Measurements from ENCODE around the gene CISD2. TPM values are rescaled to one million over a fixed set of nuclear protein-coding genes. Genes with fewer than 3 reads are reported as not detected.
"Not testable (repeated sequence)": the region's sequence is repeated elsewhere in the genome, so short reads cannot be mapped to it uniquely, and the experiment has no call there.

CISD2 gene
- 15.8 TPM for total RNA-seq
- long read RNA-seq, full-length matches to known transcripts = 34 of 39 reads
- long read RNA-seq, partial matches to known transcripts = 0 of 39 reads
- long read RNA-seq, other reads (novel, unspliced or antisense) = 5 of 39 reads

- intact Hi-C loops (cut with DNase I) = loop anchor here (1.0 to 10.0 kb wide), 5 partner anchors 42 to 367 kb away; partner anchors contain the start of genes BDH2, MANBA, NFKB1 and SLC9B1
- peak; percentile 97 for DNase-seq (ENCODE audit: low spot score)
These were observed at the start of gene CISD2 for GRCh38 chr4:102868781-102869568. CISD2 (plus strand) TSS chr4:102868992; CDS start chr4:102869085, 93 bp downstream.

GRCh38 chr4:102819100-102819499, 49.7 kb upstream of the CISD2 start:
- DNase-seq (ENCODE audit: low spot score); intact Hi-C loops (cut with DNase I): not testable (repeated sequence)

- intact Hi-C loops (cut with DNase I) = no loop called here
- DNase-seq (ENCODE audit: low spot score) = no peak
These were observed 49.0 kb upstream of the CISD2 start for GRCh38 chr4:102819588-102820365.

- intact Hi-C loops (cut with DNase I) = no loop called here
- DNase-seq (ENCODE audit: low spot score) = no peak
These were observed 45.3 kb upstream of the CISD2 start for GRCh38 chr4:102823464-102823863.

GRCh38 chr4:102823897-102824296, 44.9 kb upstream of the CISD2 start:
- intact Hi-C loops (cut with DNase I) = no loop called here
- DNase-seq (ENCODE audit: low spot score) = no peak

GRCh38 chr4:102824398-102824797, 44.4 kb upstream of the CISD2 start:
- intact Hi-C loops (cut with DNase I) = no loop called here
- DNase-seq (ENCODE audit: low spot score) = no peak

- intact Hi-C loops (cut with DNase I) = loop anchor here (2.0 to 5.0 kb wide), 5 partner anchors 183 to 378 kb away; partner anchors contain the start of genes NFKB1 and SLC9B2
- DNase-seq (ENCODE audit: low spot score) = no peak
These were observed 43.3 kb upstream of the CISD2 start for GRCh38 chr4:102825261-102826091.

GRCh38 chr4:102826105-102826889, 42.5 kb upstream of the CISD2 start:
- DNase-seq (ENCODE audit: low spot score) = no peak
- intact Hi-C loops (cut with DNase I) = loop anchor here (2.0 to 5.0 kb wide), 5 partner anchors 184 to 379 kb away; partner anchors contain the start of genes NFKB1 and SLC9B2

- DNase-seq (ENCODE audit: low spot score) = peak; percentile 96
- intact Hi-C loops (cut with DNase I) = loop anchor here (1.0 to 5.0 kb wide), 8 partner anchors 42 to 380 kb away; partner anchors contain the start of genes MANBA, NFKB1, SLC9B1 and SLC9B2
These were observed 41.7 kb upstream of the CISD2 start, which contains the start of gene UBE2D3 for GRCh38 chr4:102826890-102827673. UBE2D3 (minus strand) TSS chr4:102827551; CDS start chr4:102826508, 1,043 bp downstream.

- peak; percentile 99 for DNase-seq (ENCODE audit: low spot score)
- intact Hi-C loops (cut with DNase I) = loop anchor here (1.0 to 5.0 kb wide), 8 partner anchors 41 to 381 kb away; partner anchors contain the start of genes MANBA, NFKB1, SLC9B1 and SLC9B2
These were observed 40.9 kb upstream of the CISD2 start for GRCh38 chr4:102827674-102828496.

- intact Hi-C loops (cut with DNase I) = loop anchor here (5.0 kb wide), 4 partner anchors 186 to 381 kb away; partner anchors contain the start of gene SLC9B2
- no peak for DNase-seq (ENCODE audit: low spot score)
These were observed 40.3 kb upstream of the CISD2 start for GRCh38 chr4:102828497-102828808.

- no peak for DNase-seq (ENCODE audit: low spot score)
- intact Hi-C loops (cut with DNase I) = loop anchor here (5.0 kb wide), 4 partner anchors 188 to 383 kb away; partner anchors contain the start of gene SLC9B2
These were observed 39.0 kb upstream of the CISD2 start for GRCh38 chr4:102829803-102830202.

GRCh38 chr4:102832105-102832504, 36.7 kb upstream of the CISD2 start:
- no peak for DNase-seq (ENCODE audit: low spot score)
- intact Hi-C loops (cut with DNase I) = no loop called here

GRCh38 chr4:102832667-102833066, 36.1 kb upstream of the CISD2 start:
- DNase-seq (ENCODE audit: low spot score) = no peak
- intact Hi-C loops (cut with DNase I) = no loop called here

GRCh38 chr4:102836596-102836995, 32.2 kb upstream of the CISD2 start:
- no peak for DNase-seq (ENCODE audit: low spot score)
- intact Hi-C loops (cut with DNase I) = no loop called here

GRCh38 chr4:102842367-102842766, 26.4 kb upstream of the CISD2 start:
- intact Hi-C loops (cut with DNase I) = no loop called here
- DNase-seq (ENCODE audit: low spot score) = no peak

GRCh38 chr4:102843273-102843672, 25.5 kb upstream of the CISD2 start:
- intact Hi-C loops (cut with DNase I) = no loop called here
- no peak for DNase-seq (ENCODE audit: low spot score)

Measured in cardiac septum (tissue), 1 donor.